ENCODE data around the gene KDSR. TPM values are rescaled to one million over a fixed set of nuclear protein-coding genes. Genes with fewer than 3 reads are reported as not detected.
A peak's percentile ranks its signal among the peaks of the same experiment; 100 is the strongest.

KDSR gene
- total and polyA plus RNA-seq, 7 donors, result 10.4 to 33.0 (median 21.6) TPM

DNA sequence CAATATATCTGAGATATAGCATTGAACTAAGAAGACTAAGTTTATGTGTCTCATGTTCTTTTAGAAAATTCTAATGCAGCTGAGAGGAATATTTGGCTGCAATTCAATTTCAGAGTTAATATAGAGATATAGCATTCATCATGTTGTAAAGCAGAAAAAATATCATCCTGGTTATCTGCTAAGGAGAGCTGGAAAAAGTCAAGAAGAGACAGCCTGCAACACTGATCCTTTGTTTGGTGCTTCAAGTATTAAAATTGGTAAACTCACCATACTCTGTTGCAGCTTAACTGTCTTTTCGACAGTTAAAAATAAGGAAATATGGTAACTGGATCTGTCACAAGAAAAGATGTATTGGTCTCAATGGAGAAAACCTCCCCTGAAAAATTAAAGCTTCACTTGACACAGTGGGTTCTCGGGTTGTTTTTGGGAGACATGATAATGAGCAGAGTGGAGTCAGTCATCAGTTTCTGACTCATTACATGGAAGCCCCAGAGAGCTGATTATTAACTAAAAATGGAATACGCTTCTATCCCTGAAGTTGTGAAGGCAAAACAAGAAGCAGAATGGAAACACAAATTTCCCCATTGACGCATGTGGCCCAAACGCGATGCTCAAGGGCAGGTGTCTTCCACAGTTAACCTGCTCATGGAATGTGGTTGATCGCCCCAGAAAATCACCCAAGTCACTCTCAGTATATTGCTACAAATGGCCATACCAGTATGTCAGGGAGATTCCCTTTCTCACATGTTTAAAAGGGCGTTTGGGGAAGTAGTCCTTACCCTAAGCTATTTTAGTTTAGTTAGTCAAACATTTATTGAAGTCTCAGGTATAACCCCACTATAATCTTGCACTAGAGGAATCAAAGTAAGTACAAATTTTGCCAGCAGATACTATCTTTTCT is 55.6 kb downstream of the KDSR start:
- TF ChIP-seq, protein P1, sequence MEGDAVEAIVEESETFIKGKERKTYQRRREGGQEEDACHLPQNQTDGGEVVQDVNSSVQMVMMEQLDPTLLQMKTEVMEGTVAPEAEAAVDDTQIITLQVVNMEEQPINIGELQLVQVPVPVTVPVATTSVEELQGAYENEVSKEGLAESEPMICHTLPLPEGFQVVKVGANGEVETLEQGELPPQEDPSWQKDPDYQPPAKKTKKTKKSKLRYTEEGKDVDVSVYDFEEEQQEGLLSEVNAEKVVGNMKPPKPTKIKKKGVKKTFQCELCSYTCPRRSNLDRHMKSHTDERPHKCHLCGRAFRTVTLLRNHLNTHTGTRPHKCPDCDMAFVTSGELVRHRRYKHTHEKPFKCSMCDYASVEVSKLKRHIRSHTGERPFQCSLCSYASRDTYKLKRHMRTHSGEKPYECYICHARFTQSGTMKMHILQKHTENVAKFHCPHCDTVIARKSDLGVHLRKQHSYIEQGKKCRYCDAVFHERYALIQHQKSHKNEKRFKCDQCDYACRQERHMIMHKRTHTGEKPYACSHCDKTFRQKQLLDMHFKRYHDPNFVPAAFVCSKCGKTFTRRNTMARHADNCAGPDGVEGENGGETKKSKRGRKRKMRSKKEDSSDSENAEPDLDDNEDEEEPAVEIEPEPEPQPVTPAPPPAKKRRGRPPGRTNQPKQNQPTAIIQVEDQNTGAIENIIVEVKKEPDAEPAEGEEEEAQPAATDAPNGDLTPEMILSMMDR (IDR thresholded peaks at IDR 0.05), result no peak
- peaks cover 52% of the 10 kb centered on the region for H3K4me1 ChIP-seq
- H3K36me3 ChIP-seq (ENCODE audit: insufficient read depth in 1 of 2, low read depth in 1 of 2), result no peaks in the 10 kb centered on the region
- DNase-seq (no peak), ATAC-seq (no peak)
- H3K27me3 ChIP-seq (ENCODE audit: insufficient read depth in 3 of 3, low read length in 2 of 3), result no peaks in the 10 kb centered on the region
- H3K9me3 ChIP-seq, result no peaks in the 10 kb centered on the region
- WGBS, 3 donors, result 77 to 91% (median 84%) methylated on average over 8 of the region's 8 CpGs
- intact Hi-C loops (cut with DNase I), result no loop called here
- H3K27ac ChIP-seq, result no peak overlapping the region
- no peak overlapping the region for H3K4me3 ChIP-seq

DNA sequence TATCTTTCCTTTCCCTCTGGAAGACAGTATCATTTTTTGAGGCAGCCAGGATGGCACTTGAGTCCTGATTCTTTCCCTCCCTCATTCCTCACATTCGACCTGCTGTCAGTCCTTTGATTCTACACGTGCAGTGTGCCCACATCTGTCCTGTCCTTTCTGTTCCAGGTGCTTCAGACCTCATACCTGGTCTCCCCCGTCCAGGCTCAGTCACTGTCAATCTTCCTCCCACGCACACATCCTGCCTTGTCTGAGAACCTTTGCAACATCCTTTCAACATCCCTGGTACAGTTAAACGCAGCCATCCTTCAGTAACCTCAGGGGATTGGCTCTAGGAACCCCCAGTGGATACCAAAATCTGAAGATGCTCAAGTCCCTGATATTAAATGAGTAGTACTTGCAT is 57.6 kb downstream of the KDSR start:
- Histone ChIP-seq H3K4me1 (peaks cover 42% of the 10 kb centered on the region), H3K9me3 (no peaks in the 10 kb centered on the region), H3K36me3 (ENCODE audit: insufficient read depth in 1 of 2, low read depth in 1 of 2) (no peaks in the 10 kb centered on the region), H3K27ac (no peak overlapping the region), H3K4me3 (no peak overlapping the region), H3K27me3 (ENCODE audit: insufficient read depth in 3 of 3, low read length in 2 of 3) (no peaks in the 10 kb centered on the region)
- TF ChIP-seq, protein P1 (IDR thresholded peaks at IDR 0.05), result no peak
- intact Hi-C loops (cut with DNase I), result no loop called here
- no peak for DNase-seq
- no peak for ATAC-seq
- 87 to 93% (median 93%) methylated on average over 5 of the region's 5 CpGs for WGBS, 3 donors

DNA sequence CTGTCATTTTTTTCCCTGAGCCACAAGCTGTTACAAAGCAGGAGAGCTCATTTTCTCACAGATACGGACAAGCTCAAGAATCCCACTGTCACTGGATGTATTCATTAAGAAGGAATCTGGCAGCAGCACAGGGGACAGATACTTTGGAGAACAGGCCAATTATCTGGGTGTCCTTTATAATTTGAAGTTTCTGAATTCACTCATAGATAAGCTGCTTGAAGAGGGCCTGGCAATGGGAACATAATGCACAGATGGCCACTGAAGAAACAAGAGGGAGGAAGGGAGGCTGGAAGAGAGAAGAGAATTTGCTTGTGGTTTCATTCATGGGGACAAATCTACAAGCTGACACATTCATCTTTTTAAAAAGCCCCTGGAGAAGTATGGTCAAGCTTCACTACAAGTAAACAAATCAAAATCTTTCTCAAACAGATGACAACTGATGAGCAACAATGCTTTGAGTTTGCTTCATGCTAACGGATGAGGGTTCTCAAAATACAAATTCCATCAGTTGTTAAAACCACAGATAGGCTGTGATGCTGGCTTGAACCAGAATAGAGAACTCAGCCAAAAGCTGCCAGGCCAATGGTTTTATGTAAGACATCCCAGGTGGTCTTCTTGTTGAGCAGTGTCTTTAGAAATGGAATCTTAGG is 59.3 kb downstream of the KDSR start:
- TF ChIP-seq, protein P1 (IDR thresholded peaks at IDR 0.05), result no peak
- Histone ChIP-seq H3K27ac (peak overlapping the region; percentile 51), H3K27me3 (ENCODE audit: insufficient read depth in 3 of 3, low read length in 2 of 3) (no peaks in the 10 kb centered on the region), H3K4me1 (peaks cover 39% of the 10 kb centered on the region), H3K36me3 (ENCODE audit: insufficient read depth in 1 of 2, low read depth in 1 of 2) (no peaks in the 10 kb centered on the region), H3K4me3 (no peak overlapping the region), H3K9me3 (no peaks in the 10 kb centered on the region)
- intact Hi-C loops (cut with DNase I), result no loop called here
- WGBS, 3 donors, result 32 to 63% (median 36%) methylated on average over 2 of the region's 2 CpGs
- DNase-seq (no peak), ATAC-seq (peak in 3 of 4 donors; percentile 42 to 56 (median 49))

DNA sequence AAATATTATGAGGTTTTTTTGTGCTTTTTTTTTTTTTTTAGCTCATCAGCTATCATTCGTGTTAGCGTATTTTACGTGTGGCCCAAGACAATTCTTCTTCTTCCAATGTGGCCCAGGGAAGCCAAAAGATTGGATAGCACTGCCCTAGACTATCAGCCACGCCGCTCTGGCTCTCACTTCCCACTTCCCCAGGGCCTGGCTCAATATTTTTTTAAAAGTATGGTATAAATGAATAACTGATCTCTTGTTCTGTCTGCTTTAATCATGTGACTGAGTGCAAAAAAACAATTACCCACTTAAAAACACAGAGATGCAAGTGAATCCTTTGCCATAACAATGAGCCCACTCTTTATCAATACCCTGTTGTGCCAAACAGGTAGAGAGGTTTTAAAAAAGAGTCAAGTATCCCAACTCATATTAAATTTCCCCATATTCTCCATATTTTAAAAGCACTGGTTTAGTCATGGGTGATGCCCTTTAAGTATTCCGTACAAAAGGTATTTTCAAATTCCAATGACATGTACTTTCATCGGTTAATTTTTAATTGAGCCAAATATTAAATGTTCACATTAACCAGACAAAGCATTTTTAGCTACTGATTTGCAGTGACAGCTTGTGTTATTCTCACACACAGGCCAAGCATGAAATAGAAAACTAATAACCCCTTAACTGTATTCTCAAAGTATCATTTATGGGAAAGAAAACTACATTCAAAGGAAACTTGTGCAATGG is 60.0 kb downstream of the KDSR start:
- peak overlapping the region; percentile 51 for H3K27ac ChIP-seq
- H3K27me3 ChIP-seq (ENCODE audit: insufficient read depth in 3 of 3, low read length in 2 of 3), result no peaks in the 10 kb centered on the region
- WGBS, 3 donors, result 67 to 90% (median 79%) methylated on average over 7 of the region's 7 CpGs
- H3K4me1 ChIP-seq, result peaks cover 39% of the 10 kb centered on the region
- DNase-seq (no peak), ATAC-seq (no peak)
- no peaks in the 10 kb centered on the region for H3K9me3 ChIP-seq
- TF ChIP-seq, protein P1 (IDR thresholded peaks at IDR 0.05), result no peak
- H3K36me3 ChIP-seq (ENCODE audit: insufficient read depth in 1 of 2, low read depth in 1 of 2), result no peaks in the 10 kb centered on the region
- H3K4me3 ChIP-seq, result no peak overlapping the region
- intact Hi-C loops (cut with DNase I), result no loop called here
